Smooth muscle cell of the brain vasculature (primary cell): Measurements from ENCODE around the gene TOGARAM2.
"Not testable (repeated sequence)": the region's sequence is repeated elsewhere in the genome, so short reads cannot be mapped to it uniquely, and the experiment has no call there.

ENCODE experiments used
- DNase-seq: peaks from one replicate; pipeline ENCODE4 v3.0.0-alpha.2; 2012; ENCODE audit warnings: low read depth, low spot score

Gene TOGARAM2

DNA sequence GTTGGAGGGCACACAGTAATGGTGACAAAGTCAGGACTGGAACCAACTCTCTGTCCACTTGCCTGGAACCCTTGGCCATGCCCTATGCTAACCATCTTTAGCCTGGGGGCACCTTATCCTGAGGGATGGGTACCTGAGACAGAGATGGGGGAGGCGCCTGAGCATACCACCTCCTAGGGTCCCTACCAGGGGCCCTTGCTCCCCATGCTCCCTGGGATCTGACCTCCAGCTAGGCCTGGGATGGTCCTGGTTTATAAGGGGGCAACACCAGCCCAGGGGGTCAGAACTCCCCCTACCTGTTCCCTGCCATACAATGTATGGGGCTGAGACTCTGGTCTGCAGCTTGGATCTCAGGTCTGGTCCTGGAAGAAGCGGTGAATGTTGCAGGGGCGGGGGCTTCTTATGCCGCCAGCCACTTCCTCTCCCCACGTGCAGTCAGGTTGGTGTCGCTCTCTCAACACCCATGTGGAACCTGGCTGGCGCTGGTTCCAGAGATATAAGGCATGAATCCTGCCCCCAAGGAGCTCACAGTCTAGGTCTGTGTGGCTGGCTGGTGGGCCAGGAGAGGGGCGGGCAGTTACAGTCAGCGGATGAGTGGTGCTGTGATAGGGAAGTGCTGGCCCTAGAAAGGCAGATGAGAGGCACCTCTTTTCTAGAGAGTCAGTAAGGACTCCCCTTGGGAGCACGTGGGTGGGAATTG is 3.8 kb upstream of the TOGARAM2 start:
- no peak for DNase-seq

DNA sequence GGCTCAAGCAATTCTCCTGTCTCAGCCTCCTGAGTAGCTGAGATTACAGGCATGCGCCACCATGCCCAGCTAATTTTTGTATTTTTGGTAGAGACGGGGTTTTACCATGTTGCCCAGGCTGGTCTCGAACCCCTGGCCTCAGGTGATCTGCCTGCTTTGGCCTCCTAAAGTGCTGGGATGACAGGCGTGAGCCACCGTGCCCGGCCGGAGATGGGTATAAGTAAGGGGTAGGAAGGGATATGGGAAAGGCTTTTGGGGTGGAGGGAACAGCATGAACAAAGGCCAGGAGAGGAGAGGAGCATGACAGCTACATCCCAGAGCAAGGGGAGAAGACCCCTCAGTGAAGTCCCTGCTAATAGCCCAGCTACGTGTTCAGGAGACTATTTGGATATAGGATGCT is 3.1 kb upstream of the TOGARAM2 start:
- not testable (repeated sequence) for DNase-seq

DNA sequence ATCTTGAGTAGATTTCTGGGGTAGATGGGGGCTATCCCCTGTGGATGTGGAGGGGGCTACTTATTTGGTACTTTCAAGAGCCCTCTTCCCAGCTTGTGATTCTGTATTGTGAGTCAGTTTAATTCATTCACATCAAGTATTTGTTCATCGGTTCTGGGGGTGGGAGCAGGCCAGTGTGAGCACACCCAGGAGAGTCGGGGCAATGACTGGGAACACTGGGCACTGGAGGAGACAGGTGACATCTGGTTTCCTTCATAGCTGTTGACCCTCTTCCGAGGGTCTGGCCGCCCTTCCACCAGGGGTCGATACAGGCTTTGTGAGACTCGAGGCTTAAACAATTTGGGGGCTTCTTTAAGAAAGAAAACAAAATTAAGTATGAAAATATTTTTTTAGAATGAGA is 2.5 kb upstream of the TOGARAM2 start:
- no peak for DNase-seq

DNA sequence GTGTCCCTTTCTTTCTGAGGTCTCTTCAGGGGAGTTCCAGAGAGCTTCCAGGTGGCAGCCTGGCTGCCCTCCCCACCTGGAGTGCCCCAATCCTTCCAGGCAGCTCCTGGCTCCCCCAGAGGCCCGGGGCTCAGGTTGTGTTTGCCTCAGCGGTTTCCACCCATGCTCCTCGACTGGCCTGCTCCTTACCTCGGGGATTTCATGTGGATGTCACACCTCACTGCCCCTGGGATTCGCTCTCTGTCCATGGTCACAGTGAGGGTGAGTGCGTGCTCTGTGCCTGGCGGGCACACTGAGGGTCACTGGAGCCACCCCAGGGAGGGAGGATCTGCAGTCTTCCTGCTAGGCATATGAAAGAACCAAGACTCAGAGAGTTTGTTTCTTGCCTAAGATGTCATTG is 2.1 kb upstream of the TOGARAM2 start:
- DNase-seq = no peak

DNA sequence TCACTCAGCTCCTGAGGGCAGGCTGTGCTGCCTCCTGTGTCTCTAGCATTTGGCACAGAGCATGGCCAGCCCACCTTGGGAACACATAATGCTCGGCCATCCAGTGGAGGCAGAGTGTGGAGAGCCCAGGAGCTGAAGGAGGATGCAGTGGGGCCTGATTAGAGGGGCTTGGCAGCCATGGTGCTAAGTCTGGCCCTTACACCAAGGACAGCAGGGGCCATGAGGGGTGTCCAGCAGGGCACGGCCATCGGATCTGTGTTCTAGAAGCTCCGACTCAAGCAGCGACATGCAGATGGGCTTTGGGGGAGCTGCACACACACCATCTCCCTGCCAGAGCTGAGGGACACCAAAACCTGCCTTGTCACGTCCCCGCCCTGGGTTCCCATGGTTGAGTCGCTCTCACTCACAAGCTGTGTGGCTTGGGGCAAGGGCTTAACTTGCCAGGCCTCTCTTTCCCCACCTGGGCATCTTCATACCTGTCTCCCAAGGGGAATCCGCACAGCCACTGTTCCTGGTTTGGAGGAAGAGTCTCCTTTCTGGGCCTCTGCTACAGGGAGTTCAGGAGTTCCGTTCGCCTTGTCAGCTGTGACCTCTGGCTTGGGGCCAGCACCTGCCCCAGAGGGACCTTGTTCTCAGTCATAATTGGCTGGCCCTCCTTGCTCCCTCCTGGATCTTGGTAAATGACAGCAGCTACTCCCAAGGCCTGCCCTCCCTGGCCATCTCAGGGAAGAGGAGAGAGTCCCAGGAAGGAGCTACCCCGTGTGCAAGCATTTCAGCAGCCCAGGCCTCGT is 1.3 kb upstream of the TOGARAM2 start:
- no peak for DNase-seq

DNA sequence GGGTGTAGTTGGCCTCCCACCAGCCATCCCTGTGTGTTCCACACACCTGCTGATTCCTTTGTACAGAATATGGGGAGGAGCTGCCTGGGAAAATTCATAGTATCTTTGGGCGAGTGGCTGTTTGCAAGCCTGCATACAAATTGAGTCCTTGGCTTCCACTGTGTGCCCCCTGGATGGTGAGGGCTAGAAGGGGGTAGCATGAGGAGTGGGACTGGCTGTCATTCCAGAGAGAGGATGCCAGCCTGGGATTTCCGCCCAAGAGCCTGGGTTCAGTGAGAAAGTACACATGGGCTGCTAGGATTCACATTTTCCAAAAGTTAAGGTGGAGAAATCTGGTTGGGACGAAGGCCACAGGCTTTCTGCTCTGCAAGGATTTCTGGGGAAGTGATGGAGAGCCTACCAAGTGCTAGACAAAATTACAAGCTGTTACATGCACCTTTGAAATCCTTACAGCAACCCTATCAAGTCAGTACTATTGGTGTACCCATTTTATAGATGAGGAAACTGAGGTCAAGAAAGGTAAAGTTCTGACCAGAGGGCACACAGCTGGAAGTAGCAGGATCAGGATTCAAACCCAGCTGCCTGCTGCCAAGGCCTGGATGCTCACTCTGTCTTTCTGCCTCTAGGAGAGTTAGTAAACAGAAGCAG is 606 bp upstream of the TOGARAM2 start:
- no peak for DNase-seq

DNA sequence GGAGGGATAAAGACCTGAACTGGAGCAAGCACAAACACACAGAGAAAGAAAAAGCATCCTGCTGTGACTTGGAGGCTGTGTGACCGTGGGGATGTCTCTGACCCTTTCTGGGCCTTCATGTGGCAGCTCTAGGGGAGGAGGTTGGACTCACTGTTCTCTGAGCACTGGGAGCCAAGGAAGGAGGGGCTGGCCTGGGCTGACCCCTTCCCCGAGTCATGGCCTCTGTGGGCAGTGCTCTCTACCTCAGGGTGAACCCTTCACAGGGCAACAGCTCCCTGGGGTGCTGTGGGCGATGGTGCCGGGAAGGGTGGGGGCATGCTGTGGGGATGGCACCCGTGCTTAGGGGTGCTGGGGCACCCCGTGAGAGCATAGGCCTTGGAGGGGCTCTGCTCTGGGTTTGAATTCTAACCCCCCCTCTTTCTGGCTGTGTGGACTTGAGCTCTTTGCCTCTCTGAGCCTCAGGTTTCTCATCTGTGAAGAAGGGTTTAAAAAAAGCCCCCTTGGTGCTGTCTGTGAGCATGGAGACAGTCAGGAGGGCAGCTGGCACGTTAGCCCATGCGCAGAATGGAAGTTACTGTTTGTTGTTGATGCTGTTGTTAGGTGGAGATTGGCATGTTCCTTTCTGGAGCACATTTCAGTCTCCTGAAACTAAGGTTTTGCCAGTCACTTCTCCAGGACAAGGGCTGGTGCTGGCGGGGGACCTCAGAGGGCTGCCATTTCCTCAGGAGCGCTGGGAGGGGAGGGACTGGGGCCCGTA is 700 bp downstream of the TOGARAM2 start:
- DNase-seq = no peak

DNA sequence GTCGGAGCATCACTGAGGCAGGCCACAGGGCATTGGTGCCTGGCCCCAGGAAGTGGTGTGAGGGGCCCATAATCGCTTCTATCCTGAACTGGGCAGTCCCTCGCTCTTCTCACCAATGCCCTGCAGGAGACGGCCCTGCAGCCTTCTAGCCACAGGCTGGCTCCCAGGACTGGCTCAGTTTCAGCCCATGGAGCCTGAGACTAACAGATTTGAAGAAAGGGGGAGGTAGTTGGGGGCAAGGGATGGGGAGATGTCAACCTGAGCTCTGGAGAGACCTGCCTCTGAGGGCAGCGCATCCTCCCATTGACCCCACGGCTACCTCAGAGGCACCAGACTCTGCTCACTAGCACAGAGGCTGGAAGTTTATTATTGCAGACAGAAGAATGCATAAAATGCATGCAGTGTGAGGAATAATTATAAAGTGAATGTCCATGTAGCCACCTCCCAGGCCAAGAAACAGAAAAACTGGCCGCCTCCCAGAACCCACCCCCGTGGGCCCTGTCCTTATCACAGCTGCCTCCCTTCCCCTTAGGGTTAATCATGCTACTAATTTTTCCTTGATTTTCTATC is 1.4 kb downstream of the TOGARAM2 start:
- DNase-seq = no peak

DNA sequence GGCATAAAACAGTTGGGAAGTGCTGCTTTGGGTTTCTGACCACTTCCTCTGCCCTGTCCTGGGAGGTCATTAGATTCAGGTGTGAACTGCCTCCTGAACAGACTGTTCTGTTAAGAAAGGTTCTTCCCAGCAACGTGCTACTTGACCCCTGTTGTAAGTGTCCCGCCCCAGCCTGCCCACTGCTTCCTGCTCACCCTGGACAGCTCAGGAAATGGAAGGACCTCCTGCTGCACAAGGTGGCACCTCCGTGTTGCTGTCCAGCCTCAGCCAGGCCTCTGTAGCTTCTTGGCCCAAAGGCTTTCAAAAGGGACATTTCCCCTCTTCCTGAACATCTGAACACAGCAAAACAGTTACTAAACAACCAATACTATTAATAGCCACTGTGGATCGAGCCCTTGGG is 5.3 kb downstream of the TOGARAM2 start:
- no peak for DNase-seq

DNA sequence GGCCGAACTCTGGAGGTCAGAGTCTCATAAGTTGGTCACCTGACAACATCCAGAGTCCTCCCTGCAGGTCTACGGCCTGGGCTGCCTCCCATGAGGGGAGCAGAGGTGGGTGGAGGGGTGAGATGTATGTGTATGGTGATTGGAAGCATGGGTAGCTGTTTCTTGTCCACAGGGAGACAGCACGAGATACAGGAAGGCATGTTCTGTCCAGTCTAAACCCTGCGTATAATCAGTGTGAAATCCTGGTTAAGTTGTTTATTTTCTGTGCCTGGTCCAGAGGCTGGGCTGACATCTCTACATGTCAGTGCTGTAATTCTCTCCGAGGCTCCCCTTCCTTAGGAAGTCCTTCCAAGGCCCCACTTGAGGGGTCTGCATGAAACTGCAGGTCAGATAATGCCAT is 8.9 kb downstream of the TOGARAM2 start:
- DNase-seq = no peak

DNA sequence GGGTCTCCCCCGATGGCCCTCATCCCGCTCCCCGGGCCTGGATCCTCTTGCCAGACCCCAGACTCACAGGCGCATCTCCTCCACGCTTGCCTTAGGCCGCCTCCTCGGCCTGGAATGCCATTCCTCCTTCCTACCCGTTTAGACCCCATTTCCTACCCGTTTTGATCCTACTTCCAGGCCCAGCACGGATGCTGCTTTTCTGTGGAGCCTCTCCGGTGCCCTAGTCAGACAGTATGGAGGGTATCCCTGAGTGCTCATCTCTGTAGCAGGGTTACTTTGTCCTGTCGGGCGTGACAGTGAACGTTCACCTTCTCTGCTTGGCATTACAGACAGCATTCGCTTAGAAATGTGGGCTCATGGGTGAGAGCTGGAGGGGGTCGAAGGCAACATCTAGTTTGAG is 9.3 kb downstream of the TOGARAM2 start:
- no peak for DNase-seq

DNA sequence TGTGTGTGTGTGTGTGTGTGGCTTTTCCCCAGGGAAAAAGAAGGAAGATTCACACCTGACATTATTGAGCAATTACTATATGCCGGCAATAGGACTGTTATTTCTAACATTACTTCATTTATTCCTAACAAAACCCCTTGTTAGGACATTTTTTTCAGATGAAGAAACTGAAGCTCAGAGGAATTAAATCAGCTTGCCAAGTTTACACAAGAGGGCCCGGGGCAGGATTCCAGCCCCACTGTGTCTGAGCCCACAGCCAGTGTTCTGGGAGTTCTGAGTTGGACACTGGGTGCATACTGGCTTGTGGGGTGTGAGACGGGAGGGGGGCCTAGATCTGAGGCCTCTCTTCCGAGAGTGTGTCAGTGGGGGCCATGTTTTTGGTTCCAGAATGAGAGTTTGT is 9.9 kb downstream of the TOGARAM2 start:
- no peak for DNase-seq

DNA sequence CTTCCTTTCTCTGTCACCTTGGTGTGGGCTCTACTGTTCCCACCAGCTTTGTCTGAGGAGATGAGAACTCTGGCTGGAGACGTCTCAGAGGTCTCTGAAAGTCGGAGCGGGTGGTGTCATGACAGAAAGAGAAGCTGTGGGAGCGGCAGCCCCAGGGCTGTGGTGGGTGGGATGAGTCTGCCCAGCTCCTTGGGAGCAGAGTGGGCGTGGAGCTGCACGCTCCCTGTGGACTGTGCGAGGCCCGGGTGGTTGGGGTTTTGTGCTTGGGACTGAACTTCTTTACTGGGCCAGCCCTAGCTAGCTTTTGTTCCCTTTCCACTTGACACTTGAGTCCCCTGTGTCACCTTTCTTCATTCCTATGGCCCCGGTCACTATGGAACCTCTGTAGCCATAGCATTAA is 10.4 kb downstream of the TOGARAM2 start:
- DNase-seq = no peak

DNA sequence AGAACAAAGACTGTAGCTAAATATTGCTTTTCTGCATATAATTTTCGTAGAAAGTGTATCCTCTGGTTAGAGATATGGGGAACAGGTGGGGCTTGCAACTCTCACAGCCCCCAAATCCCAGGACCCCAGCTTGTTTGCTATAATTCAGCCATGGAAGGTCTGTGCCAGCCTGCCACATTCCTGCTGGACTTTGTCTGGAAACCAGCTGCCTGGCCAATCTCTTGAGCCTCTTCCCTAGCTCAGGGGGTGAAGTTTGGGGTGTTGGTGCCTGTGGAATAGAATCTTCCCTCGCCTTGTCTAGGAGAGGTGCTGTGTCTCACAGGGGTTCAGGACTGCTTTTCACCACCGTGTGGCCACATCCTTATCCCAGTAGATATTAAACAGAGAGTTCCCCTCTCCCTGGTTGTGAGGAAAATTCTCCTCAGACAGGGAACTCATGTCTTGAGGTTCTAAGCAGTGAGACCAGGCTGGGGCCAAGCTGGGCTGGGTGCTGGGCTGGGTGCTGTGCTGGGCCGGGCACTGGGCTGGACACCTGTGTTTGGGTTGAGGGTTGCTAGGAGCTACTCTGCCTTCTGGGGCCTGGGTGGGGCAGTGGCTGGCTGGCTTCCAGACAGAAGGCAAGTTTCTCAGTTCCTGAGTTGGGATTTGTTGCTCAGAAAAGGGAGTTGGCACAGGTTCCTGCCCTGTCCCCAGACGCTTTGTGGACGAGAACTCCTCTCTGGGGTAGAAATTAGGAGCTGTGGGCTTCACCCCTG is 12.3 kb downstream of the TOGARAM2 start:
- DNase-seq = no peak

DNA sequence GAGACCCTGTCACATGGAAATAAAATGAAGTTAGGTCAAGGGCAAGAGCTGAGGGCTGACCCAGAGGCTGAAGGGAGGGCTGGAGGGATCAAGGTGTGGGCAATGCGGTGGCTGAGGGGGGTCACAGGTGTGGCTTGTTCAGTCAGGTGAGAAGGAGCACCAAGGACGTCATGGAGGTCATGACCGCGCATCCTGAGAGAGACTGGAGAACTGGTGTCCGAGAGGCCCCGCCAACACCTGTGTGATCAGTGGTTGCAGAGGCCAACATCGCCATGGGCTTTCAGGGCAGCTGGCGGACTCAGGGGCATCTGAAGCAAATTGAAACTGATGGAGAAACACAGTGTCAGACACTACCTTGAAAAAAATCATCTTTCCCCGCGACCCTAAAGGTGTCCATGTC is 13.0 kb downstream of the TOGARAM2 start:
- no peak for DNase-seq

DNA sequence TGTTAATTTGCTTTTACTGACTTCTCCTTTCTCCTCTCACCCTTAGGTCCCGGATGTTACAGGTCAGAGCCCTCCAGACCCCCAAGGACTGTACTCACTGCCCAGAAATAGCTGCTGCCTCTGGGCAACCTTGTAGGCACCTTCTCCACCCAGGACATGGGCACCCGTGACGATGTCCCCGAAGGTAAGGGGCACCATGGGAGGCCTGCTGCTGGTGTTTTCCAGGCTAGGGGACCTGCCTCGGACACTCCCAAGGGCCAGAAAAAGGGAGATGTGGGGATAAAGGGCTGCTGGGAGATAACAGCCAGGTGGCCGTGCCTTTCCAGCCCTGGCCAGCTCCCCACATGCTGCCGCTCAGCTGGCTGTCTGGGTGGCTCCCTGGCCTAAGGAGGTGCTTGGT is 13.6 kb downstream of the TOGARAM2 start:
- DNase-seq = no peak

DNA sequence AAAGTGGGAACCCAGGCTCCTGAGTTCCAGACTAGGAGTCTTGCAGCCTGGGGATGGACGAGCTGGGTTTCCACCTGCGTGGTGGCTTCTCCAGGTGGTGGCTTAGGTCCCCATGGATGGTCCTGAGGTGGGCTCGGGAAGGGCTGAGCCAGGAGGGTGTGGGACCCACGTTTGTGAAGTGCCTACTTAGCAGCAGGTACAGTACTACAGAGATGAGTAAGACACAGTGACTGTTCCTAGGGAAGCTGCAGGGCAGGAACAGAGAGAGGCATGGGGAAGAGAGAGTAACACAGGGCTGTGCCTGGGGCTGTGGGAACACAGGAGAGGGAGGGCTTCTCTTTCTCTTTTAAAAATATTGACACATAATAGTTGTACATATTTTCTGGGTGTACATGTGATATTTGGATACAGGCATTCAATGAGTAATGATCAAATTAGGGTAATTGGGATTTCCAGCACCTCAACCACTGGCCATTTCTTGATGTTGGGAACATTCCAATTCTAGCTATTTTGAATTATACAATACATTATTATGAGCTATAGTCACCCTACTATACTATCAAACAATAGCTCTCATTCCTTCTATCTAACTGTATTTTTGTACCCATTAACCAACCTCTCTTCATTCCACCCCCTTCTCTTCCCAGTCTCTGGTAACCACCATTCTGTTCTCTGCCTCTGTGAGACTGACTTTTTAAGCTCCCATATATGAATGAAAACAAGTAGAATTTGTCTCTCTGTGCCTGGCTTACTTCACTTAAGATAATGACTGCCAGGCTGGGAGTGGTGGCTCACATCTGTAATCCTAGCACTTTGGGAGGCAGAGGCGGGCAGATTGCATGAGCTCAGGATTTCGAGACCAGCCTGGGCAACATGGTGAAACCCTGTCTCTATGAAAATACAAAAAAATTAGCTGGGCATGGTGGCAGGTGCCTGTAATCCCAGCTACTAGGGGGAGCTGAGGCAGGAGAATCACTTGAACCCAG is 15.0 kb downstream of the TOGARAM2 start:
- DNase-seq = no peak

DNA sequence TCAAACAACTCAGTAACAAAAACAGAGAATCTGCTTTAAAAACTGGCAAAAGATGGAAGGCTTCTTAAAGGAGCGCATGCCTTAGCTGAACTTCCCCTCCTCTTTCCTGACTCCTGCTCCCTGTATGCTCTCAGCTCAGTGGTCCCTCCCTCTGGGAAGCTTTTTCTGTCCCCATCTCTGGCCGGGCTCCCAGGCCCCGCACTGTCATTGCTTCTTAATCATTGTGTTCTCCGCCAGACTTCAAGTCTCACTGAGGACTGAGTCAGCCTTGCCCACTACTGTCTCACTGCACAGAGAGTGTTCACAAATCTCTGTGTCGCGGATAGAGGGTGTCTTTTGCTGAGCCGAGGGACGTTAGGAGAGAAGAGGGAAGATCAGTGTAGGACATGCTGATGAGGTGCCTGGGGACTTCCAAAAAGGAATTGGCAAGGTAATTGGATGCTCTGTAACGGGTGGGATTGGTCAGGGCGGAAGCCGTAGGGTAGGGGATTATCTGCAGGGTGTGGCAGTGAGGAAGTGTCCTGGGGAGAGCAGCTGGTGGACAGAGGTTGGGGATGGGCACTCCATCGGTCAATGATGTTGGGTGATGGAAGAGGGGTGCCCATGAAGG is 16.2 kb downstream of the TOGARAM2 start:
- no peak for DNase-seq
